ENCODE data around the gene SYT6.

DNA sequence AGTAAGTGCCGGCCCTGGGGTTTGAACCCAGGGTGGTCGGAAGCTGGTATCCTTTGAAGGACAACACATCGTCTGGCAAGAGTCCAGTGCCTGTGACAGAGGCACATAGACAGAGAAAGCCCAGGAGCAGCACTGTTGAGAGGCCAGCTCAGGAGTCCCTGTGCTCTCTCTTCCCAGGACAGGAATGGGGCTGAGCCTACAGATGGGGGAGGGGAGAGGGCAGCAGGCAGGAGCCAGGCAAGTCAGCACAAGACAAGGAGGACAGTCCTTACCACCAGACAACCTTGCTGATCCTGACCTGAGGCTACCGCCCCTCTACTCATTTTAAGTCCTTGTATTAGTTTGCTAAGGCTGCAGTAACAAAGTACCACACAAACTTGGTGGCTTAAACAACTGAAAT, 27.7 kb upstream of the SYT6 start:
- TF ChIP-seq, protein P1, sequence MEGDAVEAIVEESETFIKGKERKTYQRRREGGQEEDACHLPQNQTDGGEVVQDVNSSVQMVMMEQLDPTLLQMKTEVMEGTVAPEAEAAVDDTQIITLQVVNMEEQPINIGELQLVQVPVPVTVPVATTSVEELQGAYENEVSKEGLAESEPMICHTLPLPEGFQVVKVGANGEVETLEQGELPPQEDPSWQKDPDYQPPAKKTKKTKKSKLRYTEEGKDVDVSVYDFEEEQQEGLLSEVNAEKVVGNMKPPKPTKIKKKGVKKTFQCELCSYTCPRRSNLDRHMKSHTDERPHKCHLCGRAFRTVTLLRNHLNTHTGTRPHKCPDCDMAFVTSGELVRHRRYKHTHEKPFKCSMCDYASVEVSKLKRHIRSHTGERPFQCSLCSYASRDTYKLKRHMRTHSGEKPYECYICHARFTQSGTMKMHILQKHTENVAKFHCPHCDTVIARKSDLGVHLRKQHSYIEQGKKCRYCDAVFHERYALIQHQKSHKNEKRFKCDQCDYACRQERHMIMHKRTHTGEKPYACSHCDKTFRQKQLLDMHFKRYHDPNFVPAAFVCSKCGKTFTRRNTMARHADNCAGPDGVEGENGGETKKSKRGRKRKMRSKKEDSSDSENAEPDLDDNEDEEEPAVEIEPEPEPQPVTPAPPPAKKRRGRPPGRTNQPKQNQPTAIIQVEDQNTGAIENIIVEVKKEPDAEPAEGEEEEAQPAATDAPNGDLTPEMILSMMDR (IDR thresholded peaks at IDR 0.05) = no peak
- no peak for TF ChIP-seq POLR2A (IDR thresholded peaks at IDR 0.05)

Measured in uterus (tissue), 2 donors.